Measurements from ENCODE around the gene VARS2.
"Not testable (repeated sequence)": the region's sequence is repeated elsewhere in the genome, so short reads cannot be mapped to it uniquely, and the experiment has no call there.

VARS2 gene

GRCh38 chr6:30962716-30963115 is 48.7 kb downstream of the VARS2 start:
- no peak for DNase-seq (ENCODE audit: low spot score)

GRCh38 chr6:30963641-30964040 is 49.6 kb downstream of the VARS2 start:
- DNase-seq (ENCODE audit: low spot score) = no peak

GRCh38 chr6:30964075-30964474 is 50.0 kb downstream of the VARS2 start:
- no peak for DNase-seq (ENCODE audit: low spot score)

- no peak for DNase-seq (ENCODE audit: low spot score)
Measured at GRCh38 chr6:30965140-30965601, 51.1 kb downstream of the VARS2 start.

- no peak for DNase-seq (ENCODE audit: low spot score)
Measured at GRCh38 chr6:30966154-30966553, 52.1 kb downstream of the VARS2 start.

- DNase-seq (ENCODE audit: low spot score) = not testable (repeated sequence)
Measured at GRCh38 chr6:30969171-30969570, 55.1 kb downstream of the VARS2 start.

- no peak for DNase-seq (ENCODE audit: low spot score)
Measured at GRCh38 chr6:30970946-30971345, 56.9 kb downstream of the VARS2 start.

GRCh38 chr6:30972816-30973215 is 58.8 kb downstream of the VARS2 start:
- DNase-seq (ENCODE audit: low spot score) = no peak

- no peak for DNase-seq (ENCODE audit: low spot score)
Measured at GRCh38 chr6:30974490-30975252, 60.6 kb downstream of the VARS2 start.
